ENCODE results near the gene ARHGAP21.
A peak's percentile ranks its signal among the peaks of the same experiment; 100 is the strongest.
"Not testable (repeated sequence)": the region's sequence is repeated elsewhere in the genome, so short reads cannot be mapped to it uniquely, and the experiment has no call there.

Gene ARHGAP21

GRCh38 chr10:24723788-24724380, at the start of gene ARHGAP21:
Gene ARHGAP21, minus strand, starts transcription at chr10:24723887. Its CDS starts 1,988 bp downstream, at chr10:24721899.
- peak; percentile 74 for DNase-seq (ENCODE audit: low spot score)

DNA sequence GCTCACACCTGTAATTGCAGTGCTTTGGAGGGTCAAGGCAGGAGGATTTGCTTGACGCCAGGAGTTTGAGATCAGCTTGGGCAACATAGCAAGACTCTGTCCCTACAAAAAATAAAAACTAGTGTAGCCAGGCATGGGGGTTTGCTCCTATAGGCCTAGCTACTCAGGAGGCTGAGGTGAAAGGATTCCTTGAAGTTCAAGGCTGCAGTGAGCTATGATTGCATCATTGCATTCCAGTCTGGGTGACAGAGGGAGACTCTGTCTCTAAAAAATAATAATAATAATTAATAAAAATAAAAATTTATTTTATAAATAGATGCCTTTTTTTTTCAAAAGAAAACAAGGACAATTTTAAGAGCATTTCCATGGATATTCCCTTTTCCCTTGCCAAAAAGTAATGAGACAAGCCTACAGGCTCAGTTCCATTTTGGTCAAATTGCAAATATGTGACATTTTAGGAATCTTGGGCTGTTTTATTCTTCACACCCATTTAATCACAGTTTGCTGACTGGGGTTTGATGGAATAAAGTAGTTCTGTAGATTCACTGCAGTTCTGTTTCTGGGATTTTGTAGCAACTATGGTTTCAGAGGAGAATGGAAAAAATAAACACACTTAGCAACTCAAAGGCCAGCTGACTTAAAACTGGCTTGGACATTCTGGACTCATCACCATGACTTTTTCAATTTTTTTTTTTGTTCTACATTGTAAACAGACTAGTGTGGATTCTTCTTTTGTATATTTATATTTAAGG, 48.4 kb upstream of the ARHGAP21 start:
- no peak for DNase-seq (ENCODE audit: low spot score)

DNA sequence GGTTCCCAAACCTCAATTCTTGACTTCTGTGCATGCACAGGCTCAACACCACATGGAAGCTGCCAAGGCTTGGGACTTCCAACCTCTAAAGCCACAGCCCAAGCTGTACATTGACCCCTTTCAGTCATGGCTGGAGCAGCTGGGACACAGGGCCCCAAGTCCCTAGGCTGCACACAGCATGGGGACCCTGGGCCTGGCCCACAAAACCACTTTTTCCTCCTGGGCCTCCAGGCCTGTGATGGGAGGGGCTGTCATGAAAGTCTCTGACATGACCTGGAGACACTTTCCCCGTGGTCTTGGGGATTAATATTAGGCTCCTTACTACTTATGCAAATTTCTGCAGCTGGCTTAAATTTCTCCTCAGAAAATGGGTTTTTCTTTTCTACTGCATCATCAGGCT, 41.3 kb upstream of the ARHGAP21 start:
- not testable (repeated sequence) for DNase-seq (ENCODE audit: low spot score)

- no peak for DNase-seq (ENCODE audit: low spot score)
These were observed 39.4 kb upstream of the ARHGAP21 start for GRCh38 chr10:24762966-24763623.

DNA sequence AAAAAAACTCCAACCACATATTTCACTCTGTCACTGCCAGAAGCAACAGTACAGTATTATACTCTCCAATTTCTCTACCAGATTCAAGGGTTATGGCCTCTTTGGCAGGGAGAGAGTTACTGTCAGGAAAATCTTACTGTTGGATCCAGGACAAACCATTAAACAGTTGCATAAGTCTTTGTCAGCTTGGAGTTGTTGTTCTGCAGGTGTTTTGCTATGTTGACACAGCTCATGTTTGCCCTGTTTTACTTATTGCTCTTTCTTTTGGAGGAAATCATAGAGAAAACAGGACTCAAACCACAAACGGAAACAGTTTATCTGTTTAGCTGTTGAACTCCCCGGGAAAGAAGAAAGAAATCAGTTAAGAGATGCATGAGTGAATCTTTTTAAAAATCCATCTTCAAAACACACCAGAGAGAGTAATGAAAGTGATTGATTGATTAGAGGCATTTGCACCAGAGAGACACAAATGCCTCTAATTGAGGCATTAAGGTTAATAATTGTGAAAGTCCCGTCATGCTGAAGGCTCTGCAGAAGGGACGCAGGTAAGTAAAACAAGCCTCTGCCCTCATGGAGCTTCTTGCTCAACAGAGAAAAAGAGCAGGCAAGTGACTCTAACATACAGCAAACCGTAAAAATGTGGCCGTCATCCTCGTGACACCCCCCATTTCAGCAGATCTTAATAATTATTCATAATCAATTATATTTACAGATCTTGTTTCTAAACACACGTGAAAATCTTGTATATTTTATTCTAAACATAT, 38.7 kb upstream of the ARHGAP21 start:
- no peak for DNase-seq (ENCODE audit: low spot score)

GRCh38 chr10:24759672-24760071, 36.0 kb upstream of the ARHGAP21 start:
- DNase-seq (ENCODE audit: low spot score): no peak

DNA sequence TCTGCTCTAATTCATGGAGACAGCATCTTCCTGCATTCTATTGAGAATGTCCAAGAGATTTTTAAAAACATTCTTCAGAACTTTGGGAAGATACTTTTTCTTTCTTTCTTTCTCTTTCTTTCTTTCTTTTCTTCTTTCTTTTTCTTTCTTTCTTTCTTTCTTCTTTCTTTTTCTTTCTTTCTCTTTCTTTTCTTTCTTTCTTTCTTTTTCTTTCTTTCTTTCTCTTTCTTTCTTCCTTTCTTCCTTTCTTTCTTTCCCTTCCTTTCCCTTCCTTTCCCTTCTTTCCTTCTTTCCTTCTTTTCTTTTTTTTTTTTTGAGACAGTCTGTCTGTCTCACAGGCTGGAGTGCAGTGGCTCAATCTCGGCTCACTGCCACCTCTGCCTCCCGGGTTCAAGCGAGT, 34.6 kb upstream of the ARHGAP21 start:
- not testable (repeated sequence) for DNase-seq (ENCODE audit: low spot score)

DNA sequence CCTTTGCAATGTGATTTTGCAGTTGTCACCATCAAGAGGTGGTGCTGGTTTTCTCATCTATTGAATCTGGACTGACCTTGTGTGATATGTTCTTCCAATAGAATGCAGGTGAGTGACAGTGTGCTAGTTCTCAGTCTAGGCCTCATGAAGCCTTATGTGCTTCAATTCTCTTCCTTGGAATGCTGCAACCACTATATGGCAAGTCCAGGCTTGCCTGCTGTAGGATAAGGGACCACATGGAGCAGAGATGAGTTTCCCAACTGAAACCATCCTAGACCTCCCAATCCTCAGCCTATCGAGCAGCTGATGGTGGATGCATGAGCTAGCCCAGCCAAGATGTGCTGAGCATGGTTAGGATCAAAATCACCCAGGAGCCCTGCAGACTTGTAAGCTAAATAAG, 32.6 kb upstream of the ARHGAP21 start:
- DNase-seq (ENCODE audit: low spot score): no peak

DNA sequence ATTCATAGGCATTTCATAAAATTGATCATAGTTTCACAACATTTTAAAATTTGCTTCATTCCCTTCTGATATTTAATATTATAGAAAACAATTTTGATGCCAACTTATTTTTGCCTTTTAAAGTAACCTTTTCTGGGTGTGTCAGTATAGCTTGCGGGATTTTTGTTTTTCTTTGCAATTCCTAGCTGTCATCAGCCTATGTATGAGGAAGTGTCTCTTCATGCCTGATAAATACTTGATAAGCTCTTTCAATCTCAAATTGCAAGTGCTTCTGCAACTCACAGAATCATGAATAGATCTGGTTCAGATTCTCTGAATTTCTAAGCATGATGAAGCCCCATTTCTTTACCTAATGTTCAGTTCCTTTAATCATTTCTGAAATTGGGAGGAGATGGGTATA, 28.0 kb upstream of the ARHGAP21 start:
- no peak for DNase-seq (ENCODE audit: low spot score)

DNA sequence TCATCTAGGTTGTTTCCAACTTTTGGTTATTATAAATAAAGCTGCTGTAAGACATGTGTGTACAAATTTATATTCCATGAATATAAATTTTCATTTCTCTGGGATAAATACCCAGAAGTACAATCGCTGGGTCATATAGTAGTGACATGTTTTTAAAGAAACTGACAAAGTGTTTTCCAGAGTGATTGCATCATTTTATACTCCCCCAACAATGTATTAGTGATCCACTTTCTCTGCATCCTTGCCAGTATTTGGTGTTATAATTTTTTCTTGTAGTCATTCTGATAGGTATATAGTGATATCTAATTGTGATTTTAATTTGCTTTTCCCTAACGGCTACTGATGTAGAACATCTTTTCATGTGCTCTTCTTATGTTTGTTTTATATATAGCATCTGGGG, 27.0 kb upstream of the ARHGAP21 start:
- DNase-seq (ENCODE audit: low spot score): no peak

- no peak for DNase-seq (ENCODE audit: low spot score)
These were observed 24.5 kb upstream of the ARHGAP21 start for GRCh38 chr10:24748214-24748613.

- DNase-seq (ENCODE audit: low spot score): no peak
These were observed 21.3 kb upstream of the ARHGAP21 start for GRCh38 chr10:24744946-24745345.

DNA sequence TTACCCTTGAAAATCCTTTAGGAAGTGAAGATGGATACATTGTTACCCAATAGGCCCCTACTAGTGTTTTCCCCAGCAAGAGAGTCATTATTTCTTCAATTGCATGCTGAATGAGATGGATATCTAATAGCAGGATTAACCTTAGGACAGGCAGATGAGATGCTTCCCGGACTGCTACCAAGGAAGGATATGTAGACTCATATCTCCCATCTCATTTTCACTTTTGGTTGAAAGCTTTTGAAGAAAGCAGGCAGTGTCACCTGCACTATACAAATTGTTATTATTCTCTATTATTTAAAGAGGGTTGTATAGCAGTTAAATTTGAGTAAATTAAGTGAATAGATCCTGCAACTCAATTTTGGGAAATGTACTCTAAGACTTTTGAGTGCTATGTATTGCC, 17.0 kb upstream of the ARHGAP21 start:
- no peak for DNase-seq (ENCODE audit: low spot score)

- no peak for DNase-seq (ENCODE audit: low spot score)
These were observed 13.3 kb upstream of the ARHGAP21 start for GRCh38 chr10:24737001-24737400.

DNA sequence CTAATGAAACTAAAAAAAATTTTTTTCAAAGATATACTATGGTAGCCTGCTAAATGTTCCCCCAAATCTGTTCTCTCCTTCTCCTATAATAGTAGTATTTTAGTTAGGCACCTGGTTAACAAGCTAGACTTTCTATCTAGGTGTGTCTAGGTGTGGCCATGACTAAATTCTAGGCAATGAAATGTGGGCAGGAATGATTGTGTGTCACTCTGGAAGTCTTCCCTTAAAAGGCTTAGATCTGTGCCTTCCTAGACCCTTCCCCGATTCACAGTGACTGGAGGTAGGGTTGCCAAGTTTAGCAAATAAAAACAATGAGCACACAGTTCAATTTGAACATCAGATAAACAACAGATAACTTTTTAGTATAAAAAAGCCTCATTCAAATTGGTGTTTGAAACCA, 8.3 kb upstream of the ARHGAP21 start:
- no peak for DNase-seq (ENCODE audit: low spot score)

- no peak for DNase-seq (ENCODE audit: low spot score)
These were observed 7.1 kb upstream of the ARHGAP21 start for GRCh38 chr10:24730811-24731210.

DNA sequence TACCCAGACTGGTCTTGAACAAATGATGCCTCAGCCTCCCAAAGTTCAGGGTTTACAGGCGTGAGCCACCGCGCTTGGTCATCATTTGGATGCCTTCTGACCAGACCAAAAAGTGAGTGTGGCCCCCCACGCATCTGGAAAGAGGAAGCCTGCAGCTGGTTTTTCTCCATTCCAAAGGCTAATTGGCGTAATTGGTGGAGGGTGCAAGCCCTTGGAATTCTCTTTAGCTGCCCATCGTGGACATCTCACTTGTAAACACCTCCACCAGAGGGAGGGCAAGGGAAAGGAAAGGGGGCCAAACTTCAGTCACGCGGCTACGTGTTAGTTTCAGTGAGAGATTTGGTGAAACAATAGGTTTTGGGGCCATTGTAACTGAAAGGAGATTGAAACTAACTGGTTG, 4.1 kb upstream of the ARHGAP21 start:
- no peak for DNase-seq (ENCODE audit: low spot score)

- no peak for DNase-seq (ENCODE audit: low spot score)
These were observed 2.9 kb upstream of the ARHGAP21 start for GRCh38 chr10:24726626-24727025.

DNA sequence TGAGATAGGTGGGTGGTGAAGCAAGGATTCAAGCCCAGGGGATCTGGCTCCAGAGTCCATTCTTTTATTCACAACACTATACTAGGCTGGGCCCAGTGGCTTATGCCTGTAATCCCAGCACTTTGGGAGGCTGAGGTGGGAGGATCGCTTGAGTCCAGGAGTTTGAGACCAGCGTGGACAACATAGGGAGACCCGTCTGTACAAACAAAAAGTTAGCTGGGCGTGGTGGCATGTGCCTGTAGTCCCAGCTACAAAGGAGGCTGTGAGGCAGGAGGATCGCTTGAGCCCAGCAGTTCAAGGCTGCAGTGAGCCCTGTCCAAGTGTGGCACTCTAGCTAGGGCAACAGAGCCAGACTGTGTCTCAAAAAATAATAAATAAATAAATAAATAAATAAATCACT, 2.3 kb upstream of the ARHGAP21 start:
- not testable (repeated sequence) for DNase-seq (ENCODE audit: low spot score)

GRCh38 chr10:24724381-24725228, 918 bp upstream of the ARHGAP21 start:
- peak; percentile 96 for DNase-seq (ENCODE audit: low spot score)

DNA sequence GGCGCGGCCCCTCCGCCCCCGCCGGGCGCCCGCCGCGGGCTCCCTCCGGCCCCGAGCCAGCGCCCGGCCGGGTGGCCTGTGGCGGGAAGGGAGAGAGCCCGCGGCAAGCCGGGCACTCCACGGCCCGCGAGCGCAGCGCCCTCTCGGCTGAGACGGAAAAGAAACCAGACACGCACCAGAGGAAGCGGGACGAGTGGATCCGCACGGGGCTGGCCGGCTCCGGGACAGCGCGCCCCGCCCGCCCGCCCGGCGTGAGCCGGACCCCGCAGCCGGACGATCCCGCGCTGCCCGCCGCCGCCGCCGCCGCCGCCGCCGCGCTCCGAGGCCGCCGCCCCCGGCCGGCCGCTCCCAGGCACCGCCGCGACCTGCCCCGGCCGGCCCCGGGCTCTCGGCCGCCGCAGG, 300 bp downstream of the ARHGAP21 start:
- DNase-seq (ENCODE audit: low spot score): no peak

Measured in RKO (cell line).